T-helper 2 cell (primary cell): ENCODE data around the gene CSH2.
"Not testable (repeated sequence)": the region's sequence is repeated elsewhere in the genome, so short reads cannot be mapped to it uniquely, and the experiment has no call there.

Experiments
- DNase-seq, 5 experiments: peaks; one replicate each; pipeline versions ENCODE4 v3.0.0 to v3.0.0-alpha.2; 2012 to 2022

Gene CSH2

GRCh38 chr17:63896524-63897354, 23.3 kb upstream of the CSH2 start, which contains the start of gene CSH1:
Gene CSH1, minus strand, starts transcription at chr17:63896574. Its CDS starts 63 bp downstream, at chr17:63896511.
- not testable (repeated sequence) for DNase-seq

DNA sequence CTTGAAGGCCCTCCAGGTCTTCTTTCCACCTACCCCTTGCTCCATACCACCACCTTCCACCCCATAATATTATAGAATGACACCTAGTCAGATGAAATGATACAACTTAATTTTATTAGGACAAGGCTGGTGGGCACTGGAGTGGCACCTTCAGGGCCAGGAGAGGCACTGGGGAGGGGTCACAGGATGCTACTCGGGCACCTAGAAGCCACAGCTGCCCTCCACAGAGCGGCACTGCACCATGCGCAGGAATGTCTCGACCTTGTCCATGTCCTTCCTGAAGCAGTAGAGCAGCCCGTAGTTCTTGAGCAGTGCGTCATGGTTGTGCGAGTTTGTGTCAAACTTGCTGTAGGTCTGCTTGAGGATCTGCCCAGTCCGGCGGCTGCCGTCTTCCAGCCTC, 21.3 kb upstream of the CSH2 start:
- not testable (repeated sequence) for DNase-seq

- DNase-seq, result not testable (repeated sequence)
These were observed 20.5 kb upstream of the CSH2 start for GRCh38 chr17:63894021-63894420.

DNA sequence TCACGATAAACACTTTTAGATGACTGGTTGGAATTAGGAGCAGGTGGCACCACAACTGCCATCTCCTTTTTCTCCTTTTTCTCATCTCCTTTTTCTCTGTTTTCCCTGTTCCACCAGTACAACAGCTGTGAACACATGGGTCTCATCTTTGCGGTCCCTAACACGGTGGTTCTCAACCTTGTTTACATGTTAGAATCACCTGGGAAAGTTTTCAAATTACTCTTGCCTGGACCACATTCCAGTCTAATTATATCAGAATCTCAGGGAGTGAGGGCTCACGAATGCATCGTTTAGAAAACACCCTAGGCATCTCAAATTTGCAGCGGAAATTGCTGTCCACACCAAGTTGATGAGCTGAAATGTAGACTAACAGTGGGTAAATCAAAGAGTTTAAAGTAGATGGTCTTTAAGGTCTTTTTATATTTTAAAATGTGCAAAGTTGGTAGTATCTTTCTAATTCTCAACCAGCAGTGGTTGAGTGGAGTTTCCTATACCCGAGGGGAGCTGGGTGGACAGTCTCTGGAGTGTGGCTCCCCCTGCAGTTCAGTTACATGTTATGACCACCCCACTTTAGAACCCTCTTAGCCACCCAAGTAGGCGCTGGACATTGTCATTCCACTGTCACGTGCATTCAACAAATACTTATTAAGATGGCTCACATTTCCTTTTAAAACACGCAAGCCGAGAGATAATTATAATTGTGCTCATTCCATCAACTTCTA, 19.0 kb upstream of the CSH2 start:
- DNase-seq, result not testable (repeated sequence)

GRCh38 chr17:63889026-63889848, 15.8 kb upstream of the CSH2 start:
- DNase-seq, result peak in 1 of 5 experiments; percentile 22

DNA sequence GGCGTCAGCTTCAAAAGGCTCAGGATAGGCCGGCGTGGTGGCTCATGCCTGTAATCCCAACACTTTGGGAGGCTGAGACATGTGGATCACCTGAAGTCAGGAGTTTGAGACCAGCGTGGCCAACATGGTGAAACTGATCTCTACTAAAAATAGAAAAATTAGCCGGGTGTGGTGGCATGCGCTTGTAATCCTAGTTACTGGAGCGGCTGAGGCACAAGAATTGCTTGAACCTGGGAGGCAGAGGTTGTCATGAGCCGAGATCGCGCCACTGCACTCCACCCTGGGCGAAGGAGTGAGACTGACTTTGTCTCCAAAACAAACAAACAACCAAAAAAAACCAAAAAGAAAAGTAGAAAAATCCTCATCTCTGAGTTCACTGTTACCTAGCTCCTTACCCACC, 11.6 kb upstream of the CSH2 start:
- DNase-seq, result not testable (repeated sequence)

DNA sequence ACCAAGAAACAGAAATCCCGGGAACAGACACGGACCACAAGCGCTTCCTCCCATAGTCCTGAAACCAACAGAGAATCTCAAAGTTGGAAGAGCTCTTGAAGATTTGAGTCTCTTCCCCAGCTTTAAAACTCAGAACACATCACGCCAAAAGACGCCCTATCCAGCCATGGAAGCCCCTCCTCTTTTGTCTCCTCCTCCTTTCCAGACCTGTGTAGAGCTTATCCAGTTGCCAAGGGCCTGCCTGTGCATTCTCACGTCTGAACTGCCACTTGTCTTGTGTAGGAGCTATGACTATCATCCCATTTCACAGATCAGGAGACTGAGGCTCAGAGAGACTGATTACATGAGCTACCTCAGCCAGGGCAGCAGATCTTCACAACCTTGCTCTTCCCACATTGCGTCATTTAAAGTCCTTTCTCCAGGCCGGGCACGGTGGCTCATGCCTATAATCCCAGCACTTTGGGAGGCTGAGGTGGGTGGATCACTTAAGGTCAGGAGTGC, 9.2 kb upstream of the CSH2 start:
- not testable (repeated sequence) for DNase-seq

DNA sequence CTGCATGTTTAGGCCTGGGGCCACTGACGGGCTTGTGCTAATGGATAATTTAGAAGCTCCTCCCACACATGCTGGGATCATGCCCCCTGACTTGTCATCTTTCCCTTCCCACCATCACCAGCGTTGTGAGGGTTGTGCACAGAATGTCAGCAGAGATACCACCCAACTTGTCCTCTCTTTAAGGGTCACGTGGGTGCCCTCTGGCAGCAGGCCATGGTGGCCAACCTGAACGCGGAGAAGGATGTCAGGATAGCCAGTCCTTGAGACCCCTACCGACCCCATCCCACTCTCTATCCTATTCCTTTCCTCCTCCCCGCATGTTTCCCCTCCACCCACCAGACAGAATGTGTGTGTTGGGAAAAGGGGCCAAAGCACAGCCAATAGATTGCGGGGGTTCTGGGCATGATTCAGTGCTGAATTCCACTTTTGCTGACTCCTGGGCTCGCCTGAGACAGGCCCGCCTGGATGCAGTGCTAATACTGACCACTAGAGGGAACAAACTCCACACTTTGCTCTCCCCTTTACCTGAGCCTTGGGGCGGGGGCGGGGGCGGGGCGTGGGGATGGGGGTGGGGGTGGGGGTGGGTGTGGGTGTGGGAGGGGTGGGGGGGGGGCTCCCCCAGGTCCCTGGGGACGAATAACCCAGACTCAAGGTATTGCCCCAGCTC, 8.6 kb upstream of the CSH2 start, which contains the start of gene GH2:
Gene GH2, minus strand, starts transcription at position 10 of the 667 bp plus-strand sequence. CDS start 143 bp downstream, outside the sequence.
- peak; percentile 12 to 51 (median 45) for DNase-seq

DNA sequence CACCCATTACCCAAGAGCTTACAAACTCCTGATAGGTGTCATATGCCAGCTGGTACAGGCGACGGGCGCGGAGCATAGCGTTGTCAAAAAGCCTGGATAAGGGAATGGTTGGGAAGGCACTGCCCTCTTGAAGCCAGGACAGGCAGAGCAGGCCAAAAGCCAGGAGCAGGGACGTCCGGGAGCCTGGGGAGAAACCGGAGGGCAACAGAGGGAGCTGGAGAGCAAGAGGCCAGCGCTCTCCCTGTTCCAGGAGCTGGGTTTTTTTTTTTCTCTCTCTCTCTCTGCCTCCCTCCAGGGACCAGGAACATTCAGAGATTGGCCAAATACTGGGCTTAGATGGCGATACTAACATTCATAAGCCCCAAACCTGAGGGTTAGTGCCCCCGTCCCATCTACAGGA, 7.9 kb upstream of the CSH2 start:
- not testable (repeated sequence) for DNase-seq

DNA sequence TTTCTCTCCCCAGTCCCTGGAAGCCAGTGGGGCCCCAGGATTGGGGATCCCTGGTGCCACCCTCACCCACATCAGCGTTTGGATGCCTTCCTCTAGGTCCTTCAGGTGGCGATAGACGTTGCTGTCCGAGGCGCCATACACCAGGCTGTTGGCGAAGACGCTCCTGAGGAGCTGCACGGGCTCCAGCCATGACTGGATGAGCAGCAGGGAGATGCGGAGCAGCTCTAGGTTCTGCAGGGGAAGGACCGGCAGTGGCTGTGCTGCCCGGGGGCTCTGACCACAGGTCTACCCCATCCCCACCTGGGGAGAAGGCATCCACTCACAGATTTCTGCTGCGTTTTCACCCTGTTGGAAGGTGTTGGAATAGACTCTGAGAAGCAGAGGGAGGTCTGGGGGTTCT, 7.2 kb upstream of the CSH2 start:
- DNase-seq, result no peak

DNA sequence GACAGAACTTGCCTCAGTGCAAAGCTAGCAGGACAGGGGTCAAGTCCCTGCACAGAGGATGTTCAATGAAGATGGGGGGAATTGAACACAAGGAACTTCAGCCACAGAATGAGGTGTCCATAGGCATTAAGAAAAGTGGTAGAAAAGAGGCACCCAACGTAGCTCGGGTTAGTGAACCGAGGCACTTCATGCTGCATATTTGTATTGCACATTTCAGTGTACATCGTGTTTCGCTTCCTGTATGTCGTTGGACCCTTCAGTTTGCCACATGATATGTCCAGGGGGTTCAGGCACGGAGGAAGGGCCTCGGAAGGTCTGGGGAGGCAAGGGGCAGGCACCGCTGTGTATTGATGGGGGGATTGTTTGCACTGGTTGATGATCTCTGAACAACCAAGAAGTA, 4.9 kb upstream of the CSH2 start:
- not testable (repeated sequence) for DNase-seq

GRCh38 chr17:63874693-63875092, 1.2 kb upstream of the CSH2 start:
- DNase-seq, result not testable (repeated sequence)

DNA sequence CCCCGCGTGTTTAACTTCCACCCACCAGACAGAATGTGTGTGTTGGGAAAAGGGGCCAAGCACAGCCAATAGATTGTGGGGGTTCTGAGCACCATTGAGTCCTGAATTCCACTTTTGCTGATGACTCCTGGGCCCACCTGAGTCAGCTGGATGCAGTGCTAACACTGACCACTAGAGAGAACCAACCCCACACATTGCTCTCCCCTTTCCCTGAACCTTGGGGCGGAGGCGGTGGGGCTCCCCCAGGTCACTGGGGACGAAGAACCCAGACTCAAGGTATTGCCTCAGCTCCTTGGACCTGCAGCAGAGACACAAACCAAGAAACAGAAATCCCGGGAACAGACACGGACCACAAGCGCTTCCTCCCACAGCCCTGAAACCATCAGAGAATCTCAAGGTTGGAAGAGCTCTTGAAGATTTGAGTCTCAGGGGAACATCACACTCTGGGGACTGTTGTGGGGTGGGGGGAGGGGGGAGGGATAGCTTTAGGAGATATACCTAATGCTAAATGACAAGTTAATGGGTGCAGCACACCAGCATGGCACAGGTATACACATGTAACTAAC, 667 bp upstream of the CSH2 start:
- not testable (repeated sequence) for DNase-seq

DNA sequence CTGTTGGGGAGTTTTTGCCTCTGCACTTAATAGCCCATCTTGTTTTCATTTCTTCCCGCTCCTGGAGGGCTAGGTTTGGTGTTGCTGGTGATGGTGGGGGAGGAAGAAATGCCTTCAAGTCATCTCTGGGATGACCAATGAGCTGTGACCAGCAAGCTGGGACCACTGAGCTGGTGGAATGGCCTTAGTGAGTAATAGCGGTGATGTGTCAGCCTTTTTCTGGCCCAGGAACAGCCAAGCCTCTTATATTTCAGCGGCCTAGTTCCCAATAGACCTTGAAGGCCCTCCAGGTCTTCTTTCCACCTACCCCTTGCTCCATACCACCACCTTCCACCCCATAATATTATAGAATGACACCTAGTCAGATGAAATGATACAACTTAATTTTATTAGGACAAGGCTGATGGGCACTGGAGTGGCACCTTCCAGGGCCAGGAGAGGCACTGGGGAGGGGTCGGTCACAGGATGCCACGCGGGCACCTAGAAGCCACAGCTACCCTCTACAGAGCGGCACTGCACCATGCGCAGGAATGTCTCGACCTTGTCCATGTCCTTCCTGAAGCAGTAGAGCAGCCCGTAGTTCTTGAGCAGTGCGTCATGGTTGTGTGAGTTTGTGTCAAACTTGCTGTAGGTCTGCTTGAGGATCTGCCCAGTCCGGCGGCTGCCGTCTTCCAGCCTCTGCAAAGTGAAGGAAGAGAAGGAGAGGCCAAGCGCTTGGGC, 1.7 kb downstream of the CSH2 start:
- DNase-seq, result not testable (repeated sequence)

- DNase-seq, result not testable (repeated sequence)
These were observed 3.2 kb downstream of the CSH2 start for GRCh38 chr17:63870292-63870665.

DNA sequence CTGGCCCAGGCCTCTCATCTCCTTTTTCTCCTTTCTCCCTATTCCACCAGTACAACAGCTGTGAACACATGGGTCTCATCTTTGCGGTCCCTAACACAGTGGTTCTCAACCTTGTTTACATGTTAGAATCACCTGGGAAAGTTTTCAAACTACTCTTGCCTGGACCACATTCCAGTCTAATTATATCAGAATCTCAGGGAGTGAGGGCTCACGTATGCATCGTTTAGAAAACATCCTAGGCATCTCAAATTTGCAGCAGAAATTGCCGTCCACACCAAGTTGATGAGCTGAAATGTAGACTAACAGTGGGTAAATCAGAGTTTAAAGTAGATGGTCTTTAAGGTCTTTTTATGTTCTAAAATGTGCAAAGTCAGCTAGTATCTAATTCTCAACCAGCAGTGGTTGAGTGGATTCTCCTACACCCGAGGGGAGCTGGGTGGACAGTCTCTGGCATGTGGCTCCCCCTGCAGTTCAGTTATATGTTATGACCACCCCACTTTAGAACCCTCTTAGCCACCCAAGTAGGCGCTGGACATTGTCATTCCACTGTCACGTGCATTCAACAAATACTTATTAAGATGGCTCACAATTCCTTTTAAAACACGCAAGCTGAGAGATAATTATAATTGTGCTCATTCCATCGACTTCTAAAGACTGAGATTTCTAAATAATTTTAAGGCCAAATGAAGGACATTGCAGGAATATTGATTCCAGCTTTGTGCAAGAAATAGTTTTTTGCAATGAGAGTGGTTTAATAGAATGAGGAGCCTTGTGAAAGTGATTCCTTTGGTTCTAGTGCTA, 3.8 kb downstream of the CSH2 start:
- not testable (repeated sequence) for DNase-seq

DNA sequence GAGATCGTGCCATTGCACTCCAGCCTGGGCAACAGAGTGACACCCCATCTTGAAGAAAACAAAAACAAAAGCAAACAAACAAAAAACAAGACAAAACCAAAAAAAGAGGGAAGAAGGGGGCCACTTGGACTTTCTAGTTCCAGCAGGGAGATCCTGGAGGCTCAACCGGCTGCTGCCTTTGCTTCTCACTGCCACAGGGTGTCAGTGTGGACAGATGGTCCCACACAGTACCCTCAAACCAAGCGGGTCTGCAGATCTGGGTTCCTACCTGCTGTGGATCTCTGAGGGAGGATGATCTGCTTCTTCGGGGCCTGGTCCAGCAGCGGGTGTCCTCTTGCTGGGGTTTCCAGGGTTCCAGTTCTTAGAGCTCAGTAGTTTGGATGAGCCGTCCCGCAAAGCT, 6.9 kb downstream of the CSH2 start:
- not testable (repeated sequence) for DNase-seq

- no peak for DNase-seq
These were observed 14.2 kb downstream of the CSH2 start for GRCh38 chr17:63859257-63859656.

DNA sequence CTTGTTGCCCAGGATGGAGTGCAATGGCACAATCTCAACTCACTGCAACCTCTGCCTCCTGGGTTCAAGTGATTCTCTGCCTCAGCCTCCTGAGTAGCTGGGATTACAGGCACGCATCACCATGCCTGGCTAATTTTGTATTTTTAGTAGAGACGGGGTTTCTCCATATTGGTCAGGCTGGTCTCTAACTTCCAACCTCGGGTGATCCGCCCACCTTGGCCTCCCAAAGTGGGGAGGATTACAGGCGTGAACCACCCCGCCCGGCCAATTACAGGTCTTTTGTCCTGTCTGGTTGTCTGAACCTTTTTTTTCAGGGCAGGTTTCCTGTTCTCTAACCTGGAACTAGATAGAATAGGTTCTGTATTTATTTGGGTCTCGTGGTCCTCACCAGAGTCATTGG, 17.1 kb downstream of the CSH2 start:
- not testable (repeated sequence) for DNase-seq

- DNase-seq, result no peak
These were observed 18.3 kb downstream of the CSH2 start for GRCh38 chr17:63855185-63855584.
